Astrocyte (in vitro differentiated cells and primary cell): ENCODE measurements around the gene AP5S1. TPM values are rescaled to one million over a fixed set of nuclear protein-coding genes. Genes with fewer than 3 reads are reported as not detected.
"Not testable (repeated sequence)": the region's sequence is repeated elsewhere in the genome, so short reads cannot be mapped to it uniquely, and the experiment has no call there.

Experiments used
- DNase-seq: peaks from one replicate; pipeline ENCODE4 v3.0.0-alpha.2; 2010; ENCODE audit warnings: low read depth
- FAIRE-seq: peaks from 2 replicates; lab custom pipeline; 2011; peaks lifted over from hg19 to GRCh38; lab: Jason Lieb, UNC
- H2AFZ ChIP-seq: 2 replicates; pipeline ENCODE4 v1.6.0; 2012; ENCODE audit warnings: low read depth, low read length, inconsistent platforms
- H3K27ac ChIP-seq: 2 replicates; pipeline ENCODE4 v1.5.1; 2011; ENCODE audit warnings: low read depth, low read length, inconsistent platforms
- H3K27me3 ChIP-seq: 2 replicates; pipeline ENCODE4 v1.6.0; 2011; ENCODE audit warnings: low read length, inconsistent platforms; ENCODE audit not compliant: insufficient read depth
- H3K36me3 ChIP-seq: 2 replicates; pipeline ENCODE4 v1.5.1; 2011; ENCODE audit warnings: low read length, inconsistent platforms; ENCODE audit not compliant: insufficient read depth
- H3K4me1 ChIP-seq: 2 replicates; pipeline ENCODE4 v1.5.1; 2011; ENCODE audit warnings: low read length, inconsistent platforms; ENCODE audit not compliant: insufficient read depth
- H3K4me2 ChIP-seq: 2 replicates; pipeline ENCODE4 v1.6.0; 2012; ENCODE audit warnings: low read length, inconsistent platforms
- H3K4me3 ChIP-seq: 2 replicates; pipeline ENCODE4 v1.5.1; 2011; ENCODE audit warnings: low read depth, mild to moderate bottlenecking, low read length, inconsistent platforms; ENCODE audit not compliant: insufficient read depth
- H3K79me2 ChIP-seq: 2 replicates; pipeline ENCODE4 v1.6.0; 2012; ENCODE audit warnings: mild to moderate bottlenecking, low read length, inconsistent platforms; ENCODE audit not compliant: insufficient read depth
- H3K9ac ChIP-seq: 2 replicates; pipeline ENCODE4 v1.6.0; 2012; ENCODE audit warnings: mild to moderate bottlenecking, low read length, inconsistent platforms
- H3K9me3 ChIP-seq: 2 replicates; pipeline ENCODE4 v1.5.1; 2012; ENCODE audit warnings: low read depth, mild to moderate bottlenecking, low read length, inconsistent platforms; ENCODE audit not compliant: insufficient read depth
- H4K20me1 ChIP-seq: 2 replicates; pipeline ENCODE4 v1.6.0; 2012; ENCODE audit warnings: low read length, inconsistent platforms; ENCODE audit not compliant: insufficient read depth
- H3K27ac Mint-ChIP-seq: one replicate; pipeline ENCODE4 v1.8.0; 2021; ENCODE audit warnings: mild to moderate bottlenecking, mixed read lengths; ENCODE audit not compliant: unreplicated experiment
- H3K27me3 Mint-ChIP-seq: one replicate; pipeline ENCODE4 v1.8.0; 2021; ENCODE audit warnings: low read depth, mixed read lengths; ENCODE audit not compliant: unreplicated experiment
- H3K36me3 Mint-ChIP-seq: one replicate; pipeline ENCODE4 v1.8.0; 2021; ENCODE audit warnings: low read depth, mixed read lengths; ENCODE audit not compliant: unreplicated experiment
- H3K4me1 Mint-ChIP-seq: one replicate; pipeline ENCODE4 v1.8.0; 2021; ENCODE audit warnings: low read depth, mixed read lengths; ENCODE audit not compliant: unreplicated experiment
- H3K4me3 Mint-ChIP-seq: one replicate; pipeline ENCODE4 v1.8.0; 2021; ENCODE audit warnings: mild to moderate bottlenecking, moderate library complexity, mixed read lengths; ENCODE audit not compliant: unreplicated experiment
- H3K9me3 Mint-ChIP-seq: one replicate; pipeline ENCODE4 v1.8.0; 2021; ENCODE audit warnings: mild to moderate bottlenecking, mixed read lengths; ENCODE audit not compliant: unreplicated experiment
- EZH2 ChIP-seq: IDR thresholded peaks from 2 replicates; pipeline ENCODE4 v1.6.1; 2012; ENCODE audit warnings: mild to moderate bottlenecking, low read length, inconsistent platforms; ENCODE audit not compliant: insufficient read depth
- total RNA-seq: library from RNA; stranded (reverse); gene quantifications from 2 replicates; pipeline ENCODE4 v1.2.1, GENCODE V29; 2021
- TF ChIP-seq, protein P1 (sequence below): IDR thresholded peaks from 2 replicates; pipeline ENCODE4 v1.5.1; 2011; ENCODE audit warnings: low read depth, mild to moderate bottlenecking, inconsistent platforms, low read length, moderate library complexity; ENCODE audit not compliant: insufficient read depth

Gene AP5S1
- total RNA-seq, 1 donor from 2014 or later, result 12.6 TPM

DNA sequence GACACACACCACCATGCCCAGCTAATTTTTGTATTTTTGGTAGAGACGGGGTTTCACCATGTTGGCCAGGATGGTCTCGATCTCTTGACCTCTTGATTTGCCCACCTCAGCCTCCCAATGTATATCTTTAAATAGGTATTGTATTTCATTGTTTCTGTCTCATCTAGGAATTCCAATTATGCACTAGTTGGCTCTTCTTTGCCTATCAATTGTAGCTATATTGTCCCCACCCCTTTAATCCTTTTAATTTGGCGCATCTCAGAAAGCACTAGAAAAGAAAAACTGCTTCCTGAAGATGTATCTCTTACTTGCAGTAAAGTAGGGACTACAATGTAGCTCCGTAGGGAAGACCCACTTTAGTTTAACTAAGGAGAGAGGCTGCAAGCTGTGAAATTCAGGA is 15.8 kb downstream of the AP5S1 start:
- Histone ChIP-seq H3K4me3 (no peak overlapping the region), H3K27me3 (no peaks in the 10 kb centered on the region), H3K9ac (no peak overlapping the region), H3K9me3 (no peaks in the 10 kb centered on the region), H3K4me1 (no peaks in the 10 kb centered on the region), H4K20me1 (no peaks in the 10 kb centered on the region), H3K36me3 (no peaks in the 10 kb centered on the region), H3K27ac (no peak overlapping the region), H2AFZ (no peak overlapping the region), H3K4me2 (no peak overlapping the region), H3K79me2 (no peaks in the 10 kb centered on the region)
- H3K27ac Mint-ChIP-seq, result no peak overlapping the region
- H3K9me3 Mint-ChIP-seq, result no peaks in the 10 kb centered on the region
- DNase-seq (no peak), FAIRE-seq (no peak)
- no peaks in the 10 kb centered on the region for H3K4me1 Mint-ChIP-seq
- no peak overlapping the region for H3K4me3 Mint-ChIP-seq
- no peak for TF ChIP-seq EZH2
- TF ChIP-seq, protein P1, sequence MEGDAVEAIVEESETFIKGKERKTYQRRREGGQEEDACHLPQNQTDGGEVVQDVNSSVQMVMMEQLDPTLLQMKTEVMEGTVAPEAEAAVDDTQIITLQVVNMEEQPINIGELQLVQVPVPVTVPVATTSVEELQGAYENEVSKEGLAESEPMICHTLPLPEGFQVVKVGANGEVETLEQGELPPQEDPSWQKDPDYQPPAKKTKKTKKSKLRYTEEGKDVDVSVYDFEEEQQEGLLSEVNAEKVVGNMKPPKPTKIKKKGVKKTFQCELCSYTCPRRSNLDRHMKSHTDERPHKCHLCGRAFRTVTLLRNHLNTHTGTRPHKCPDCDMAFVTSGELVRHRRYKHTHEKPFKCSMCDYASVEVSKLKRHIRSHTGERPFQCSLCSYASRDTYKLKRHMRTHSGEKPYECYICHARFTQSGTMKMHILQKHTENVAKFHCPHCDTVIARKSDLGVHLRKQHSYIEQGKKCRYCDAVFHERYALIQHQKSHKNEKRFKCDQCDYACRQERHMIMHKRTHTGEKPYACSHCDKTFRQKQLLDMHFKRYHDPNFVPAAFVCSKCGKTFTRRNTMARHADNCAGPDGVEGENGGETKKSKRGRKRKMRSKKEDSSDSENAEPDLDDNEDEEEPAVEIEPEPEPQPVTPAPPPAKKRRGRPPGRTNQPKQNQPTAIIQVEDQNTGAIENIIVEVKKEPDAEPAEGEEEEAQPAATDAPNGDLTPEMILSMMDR, result no peak
- no peaks in the 10 kb centered on the region for H3K27me3 Mint-ChIP-seq
- H3K36me3 Mint-ChIP-seq, result peaks cover 4% of the 10 kb centered on the region

DNA sequence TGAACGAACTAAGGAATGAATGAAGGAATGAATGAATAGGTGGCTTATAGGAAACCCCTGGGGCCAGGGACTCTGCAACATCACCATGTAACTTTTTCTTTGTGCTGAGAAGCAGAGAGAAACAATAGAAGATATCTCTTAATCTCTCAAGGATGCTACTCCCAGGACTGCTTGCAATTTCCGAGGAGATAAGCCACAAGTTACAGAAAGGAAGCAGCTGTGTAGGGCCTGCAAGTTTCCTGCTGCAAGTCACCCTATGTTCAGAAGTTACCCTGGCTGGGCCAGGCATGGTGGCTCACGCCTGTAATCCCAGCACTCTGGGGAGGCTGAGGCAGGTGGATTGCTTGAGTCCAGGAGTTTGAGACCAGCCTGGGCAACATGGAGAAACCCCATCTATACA is 19.0 kb downstream of the AP5S1 start:
- H3K4me3 ChIP-seq, result no peak overlapping the region
- peaks cover 4% of the 10 kb centered on the region for H3K36me3 Mint-ChIP-seq

DNA sequence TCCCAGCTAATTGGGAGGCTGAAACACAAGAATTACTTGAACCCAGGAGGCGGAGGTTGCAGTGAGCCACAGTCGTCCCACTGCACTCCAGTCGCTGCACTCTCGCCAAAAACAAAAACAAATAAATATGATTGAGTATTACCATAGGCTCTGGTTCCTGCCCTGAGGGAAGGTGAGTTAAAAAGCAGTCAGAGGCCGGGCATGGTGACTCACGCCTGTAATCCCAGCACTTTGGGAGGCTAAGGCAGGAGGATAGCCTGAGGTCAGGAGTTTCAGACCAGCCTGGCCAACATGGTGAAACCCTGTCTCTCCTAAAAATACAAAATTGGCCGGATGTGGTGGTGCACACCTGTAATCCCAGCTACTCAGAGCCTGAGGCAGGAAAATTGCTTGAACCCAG is 19.9 kb downstream of the AP5S1 start:
- H3K27me3 ChIP-seq, H3K27ac Mint-ChIP-seq: not testable (repeated sequence)

More for the DNA sequence above, 19.0 kb downstream of the AP5S1 start:
- H3K27me3 ChIP-seq, result no peaks in the 10 kb centered on the region
- no peaks in the 10 kb centered on the region for H3K79me2 ChIP-seq
- Mint-ChIP-seq H3K27ac (no peak overlapping the region), H3K4me3 (no peak overlapping the region), H3K27me3 (no peaks in the 10 kb centered on the region), H3K9me3 (no peaks in the 10 kb centered on the region), H3K4me1 (peaks cover 3% of the 10 kb centered on the region)
- no peaks in the 10 kb centered on the region for H3K9me3 ChIP-seq
- H3K4me2 ChIP-seq, result no peak overlapping the region
- FAIRE-seq (no peak), DNase-seq (no peak)
- peaks cover 9% of the 10 kb centered on the region for H3K4me1 ChIP-seq
- H3K27ac ChIP-seq, result no peak overlapping the region
- TF ChIP-seq EZH2, result no peak
- TF ChIP-seq, protein P1, result no peak
- no peaks in the 10 kb centered on the region for H3K36me3 ChIP-seq
- H3K9ac ChIP-seq, result no peak overlapping the region
- H2AFZ ChIP-seq, result no peak overlapping the region
- H4K20me1 ChIP-seq, result no peaks in the 10 kb centered on the region

More for the DNA sequence above, 19.9 kb downstream of the AP5S1 start:
- not testable (repeated sequence) for H3K4me2 ChIP-seq, H3K36me3 Mint-ChIP-seq, H3K36me3 ChIP-seq, H4K20me1 ChIP-seq, H3K9me3 Mint-ChIP-seq, H3K4me1 ChIP-seq, H3K4me3 Mint-ChIP-seq, H3K79me2 ChIP-seq, DNase-seq, H3K4me1 Mint-ChIP-seq, H3K4me3 ChIP-seq, H3K27me3 Mint-ChIP-seq, H2AFZ ChIP-seq, H3K9me3 ChIP-seq, H3K9ac ChIP-seq, H3K27ac ChIP-seq, FAIRE-seq
